Activated T-cell treated with anti-CD3 and anti-CD28 coated beads, Interleukin-2, amount 50 U/mL, for 72 hours (primary cell): ENCODE measurements around the gene TMEM121. TPM values are rescaled to one million over a fixed set of nuclear protein-coding genes. Genes with fewer than 3 reads are reported as not detected.

Experiments
- ATAC-seq, 2 donors: fragments of 150-1000 bp; cut with Tn5 transposase; replicated peaks in 1 of 2; 2 replicates each; pipeline ENCODE4 v1.10.0; 2021; ENCODE audit warnings: moderate library complexity in 2 of 2, mild to moderate bottlenecking in 1 of 2
- DNase-seq, 2 donors: peaks; one replicate each; pipeline ENCODE4 v3.0.0; 2021 to 2022; ENCODE audit warnings: mixed read lengths in 1 of 2
- H3K27ac Mint-ChIP-seq: one replicate; pipeline ENCODE4 v1.8.0; 2022; ENCODE audit warnings: mild to moderate bottlenecking, moderate library complexity, mixed read lengths
- H3K27me3 Mint-ChIP-seq: one replicate; pipeline ENCODE4 v1.8.0; 2022; ENCODE audit warnings: low read depth, mixed read lengths
- H3K36me3 Mint-ChIP-seq, 2 donors: one replicate each; pipeline ENCODE4 v1.8.0; 2022; ENCODE audit warnings: mixed read lengths in 2 of 2, mild to moderate bottlenecking in 1 of 2; ENCODE audit not compliant: insufficient read depth in 2 of 2
- H3K4me1 Mint-ChIP-seq: one replicate; pipeline ENCODE4 v1.8.0; 2022; ENCODE audit warnings: low read depth, mixed read lengths
- H3K4me3 Mint-ChIP-seq, 2 donors: one replicate each; pipeline ENCODE4 v1.8.0; 2022; ENCODE audit warnings: mild to moderate bottlenecking in 2 of 2, mixed read lengths in 2 of 2, moderate library complexity in 2 of 2
- H3K9me3 Mint-ChIP-seq, 2 donors: one replicate each; pipeline ENCODE4 v1.8.0; 2022; ENCODE audit warnings: mixed read lengths in 2 of 2
- total RNA-seq, 2 donors: library from RNA; stranded (reverse); gene quantifications; one replicate each; pipeline ENCODE4 v1.2.3, GENCODE V29; 2022

TMEM121 gene
- total RNA-seq, 2 donors from 2014 or later, result 6.3 to 7.9 TPM

GRCh38 chr14:105497671-105498429 is 28.5 kb upstream of the TMEM121 start:
- no peaks in the 10 kb centered on the region for H3K9me3 Mint-ChIP-seq
- H3K27ac Mint-ChIP-seq, result no peak overlapping the region

DNA sequence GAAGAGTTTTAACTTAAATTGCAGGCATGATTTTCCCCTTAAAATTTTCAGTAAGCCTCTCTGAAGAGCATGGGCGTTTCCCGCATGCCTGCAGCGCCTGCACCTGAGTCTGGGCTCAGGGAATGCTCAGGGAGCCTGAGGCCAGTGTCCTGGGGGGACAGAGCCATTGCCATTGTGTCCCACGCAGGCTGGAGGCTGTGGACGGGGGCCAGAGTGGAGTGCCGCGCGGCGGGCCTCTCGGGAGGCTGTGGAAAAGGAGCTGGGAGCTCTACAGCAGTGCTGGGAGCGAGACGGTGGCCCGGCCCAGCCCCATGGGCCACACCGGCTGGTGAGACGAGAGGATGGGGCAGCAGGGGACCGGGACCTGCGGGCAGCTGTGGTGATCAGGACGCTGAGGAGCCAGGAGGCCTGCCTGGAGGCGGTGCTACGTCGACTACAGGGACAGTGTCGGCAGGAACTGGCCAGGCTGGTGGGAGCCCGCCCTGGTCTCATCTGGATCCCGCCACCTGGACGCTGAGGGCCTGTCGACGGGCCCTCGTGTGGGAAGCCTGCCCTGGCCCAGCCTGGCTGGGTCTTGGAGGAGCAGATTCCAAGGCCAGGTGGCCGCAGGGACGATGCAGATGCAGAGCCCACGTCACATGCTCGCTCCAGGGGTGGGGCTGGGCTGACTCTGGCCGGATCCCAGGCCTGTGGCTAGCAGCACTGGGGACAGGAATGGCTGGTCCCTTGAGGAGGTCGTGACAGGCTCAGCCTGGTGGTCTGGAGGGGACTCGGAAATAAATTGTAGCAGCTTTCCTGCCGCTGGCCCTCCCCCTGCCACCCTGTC is 27.7 kb upstream of the TMEM121 start:
- Mint-ChIP-seq H3K36me3 (peaks cover 0 to 4% of the 10 kb centered on the region in 2 donors), H3K4me1 (no peaks in the 10 kb centered on the region), H3K27ac (no peak overlapping the region), H3K9me3 (no peaks in the 10 kb centered on the region), H3K4me3 (no peak overlapping the region), H3K27me3 (no peaks in the 10 kb centered on the region)
- ATAC-seq, result no peak
- no peak for DNase-seq

More at GRCh38 chr14:105497671-105498429, 28.5 kb upstream of the TMEM121 start:
- Mint-ChIP-seq H3K36me3 (peaks cover 0 to 4% of the 10 kb centered on the region in 2 donors), H3K4me3 (no peak overlapping the region), H3K27me3 (no peaks in the 10 kb centered on the region), H3K4me1 (no peaks in the 10 kb centered on the region)
- ATAC-seq, result no peak
- DNase-seq, result no peak

GRCh38 chr14:105499256-105500035 is 26.9 kb upstream of the TMEM121 start:
- Mint-ChIP-seq H3K4me3 (no peak overlapping the region), H3K4me1 (no peaks in the 10 kb centered on the region), H3K27me3 (no peaks in the 10 kb centered on the region), H3K9me3 (no peaks in the 10 kb centered on the region), H3K27ac (no peak overlapping the region), H3K36me3 (peaks cover 0 to 4% of the 10 kb centered on the region in 2 donors)
- DNase-seq (no peak), ATAC-seq (no peak)

DNA sequence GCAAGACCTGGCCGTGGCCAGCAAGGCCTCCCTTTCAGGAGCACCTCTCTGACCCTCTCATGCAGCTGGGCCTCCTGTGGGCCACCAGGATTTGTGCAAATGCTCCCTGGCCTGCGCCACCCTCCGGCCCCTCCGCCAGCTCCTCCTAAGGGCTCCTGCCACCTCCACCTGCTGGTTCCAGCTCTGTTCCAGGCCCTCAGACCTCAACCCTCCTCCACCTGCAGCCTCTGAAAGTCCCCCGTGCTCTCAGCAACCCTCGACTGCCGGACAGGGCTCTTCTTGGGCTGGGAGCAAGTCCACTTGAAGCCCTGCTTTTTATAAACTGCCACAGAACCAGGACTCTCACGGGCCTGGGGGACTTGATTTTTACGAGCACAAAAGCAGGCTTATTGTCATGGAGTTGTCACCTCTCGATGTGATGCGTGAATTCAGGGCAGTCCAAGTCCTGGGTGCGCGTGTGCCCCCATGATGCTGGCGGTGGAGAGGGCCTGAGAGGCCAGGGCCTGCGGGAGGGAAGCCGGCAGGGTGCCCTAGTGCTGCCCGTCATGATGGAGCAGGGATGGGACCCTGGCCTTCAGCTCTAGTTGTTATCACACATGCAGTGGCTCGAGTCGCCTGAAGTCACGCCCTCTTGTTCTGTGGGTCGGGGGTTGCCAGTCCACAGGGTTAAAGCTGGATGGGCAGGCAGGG is 26.2 kb upstream of the TMEM121 start:
- Mint-ChIP-seq H3K36me3 (peaks cover 0 to 4% of the 10 kb centered on the region in 2 donors), H3K4me3 (no peak overlapping the region), H3K4me1 (no peaks in the 10 kb centered on the region), H3K27me3 (no peaks in the 10 kb centered on the region), H3K27ac (no peak overlapping the region), H3K9me3 (no peaks in the 10 kb centered on the region)
- ATAC-seq (no peak), DNase-seq (no peak)

DNA sequence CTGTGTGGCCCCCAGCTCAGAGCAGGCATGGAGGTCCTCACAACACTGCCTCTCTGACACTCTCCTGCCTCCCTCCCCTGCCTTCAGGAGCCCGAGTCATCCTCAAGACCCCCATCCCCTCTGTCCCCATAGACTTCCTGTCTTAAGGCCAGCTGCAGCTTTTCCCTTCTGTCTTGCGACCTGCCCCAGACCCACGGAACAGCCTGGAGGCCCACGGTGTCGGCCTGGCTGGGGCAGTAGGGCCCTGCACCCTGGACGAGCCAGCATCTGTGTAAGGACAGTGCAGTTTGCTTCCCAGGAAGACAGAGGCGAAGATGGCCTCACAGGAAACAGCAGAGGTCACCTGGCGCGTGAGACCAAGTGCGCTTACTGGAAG is 25.7 kb upstream of the TMEM121 start:
- H3K4me1 Mint-ChIP-seq, result no peaks in the 10 kb centered on the region
- H3K27ac Mint-ChIP-seq, result no peak overlapping the region
- H3K4me3 Mint-ChIP-seq, result no peak overlapping the region
- H3K27me3 Mint-ChIP-seq, result no peaks in the 10 kb centered on the region
- ATAC-seq (no peak), DNase-seq (no peak)
- no peaks in the 10 kb centered on the region for H3K9me3 Mint-ChIP-seq
- H3K36me3 Mint-ChIP-seq, result peaks cover 0 to 4% of the 10 kb centered on the region in 2 donors

- no peaks in the 10 kb centered on the region for H3K4me1 Mint-ChIP-seq
- H3K4me3 Mint-ChIP-seq, result no peak overlapping the region
- H3K9me3 Mint-ChIP-seq, result no peaks in the 10 kb centered on the region
- ATAC-seq, result no peak
- H3K36me3 Mint-ChIP-seq, result peaks cover 0 to 4% of the 10 kb centered on the region in 2 donors
- no peak for DNase-seq
- H3K27me3 Mint-ChIP-seq, result no peaks in the 10 kb centered on the region
- H3K27ac Mint-ChIP-seq, result no peak overlapping the region
Measured at GRCh38 chr14:105501504-105502291, 24.7 kb upstream of the TMEM121 start.

DNA sequence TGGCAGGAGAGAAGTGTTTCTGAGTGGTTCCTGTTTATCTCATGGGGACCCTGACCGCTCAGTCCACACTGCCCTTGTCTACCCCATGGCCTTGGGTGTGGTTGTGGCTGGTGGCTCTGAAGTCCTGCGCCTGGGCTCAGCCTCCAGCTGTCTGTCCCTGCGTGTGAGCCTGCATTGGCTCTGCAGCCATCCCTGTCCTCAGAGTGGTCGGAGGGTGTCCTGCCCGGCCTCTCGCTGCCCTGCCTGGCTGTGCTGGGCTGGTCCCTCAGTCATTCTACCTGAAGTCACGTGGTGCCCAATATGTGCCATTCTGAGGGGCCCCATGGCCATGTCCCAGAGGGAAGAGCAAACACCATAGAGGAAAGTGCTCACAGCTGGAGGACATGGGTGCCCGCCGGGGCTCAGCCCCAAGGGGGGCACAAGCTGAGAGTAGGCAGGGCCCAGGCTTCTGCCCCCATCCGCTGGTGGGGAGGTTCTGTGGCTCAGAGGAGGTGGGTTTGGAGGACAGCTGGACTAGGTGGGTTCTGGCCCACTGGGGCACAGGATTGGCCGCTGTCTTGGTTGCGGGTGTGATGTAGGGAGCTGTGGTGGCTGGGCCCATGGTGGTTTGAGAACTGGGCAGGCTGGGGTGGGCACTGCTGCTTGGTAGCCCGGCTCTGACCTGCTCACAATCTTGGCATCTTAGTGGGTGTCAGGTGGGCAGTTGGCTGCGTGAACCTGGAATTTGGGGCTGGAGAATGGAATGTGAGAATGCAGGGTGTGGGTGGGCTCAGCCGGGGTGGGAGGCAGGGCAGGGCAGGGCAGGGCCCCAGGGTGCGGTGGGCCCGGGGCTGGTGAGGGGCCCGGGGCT is 23.7 kb upstream of the TMEM121 start:
- ATAC-seq (no peak), DNase-seq (no peak)
- H3K4me1 Mint-ChIP-seq, result peaks cover 1% of the 10 kb centered on the region
- no peaks in the 10 kb centered on the region for H3K9me3 Mint-ChIP-seq
- peaks cover 8% of the 10 kb centered on the region for H3K27me3 Mint-ChIP-seq
- peaks cover 0 to 4% of the 10 kb centered on the region in 2 donors for H3K36me3 Mint-ChIP-seq
- no peak overlapping the region for H3K27ac Mint-ChIP-seq
- no peak overlapping the region for H3K4me3 Mint-ChIP-seq

DNA sequence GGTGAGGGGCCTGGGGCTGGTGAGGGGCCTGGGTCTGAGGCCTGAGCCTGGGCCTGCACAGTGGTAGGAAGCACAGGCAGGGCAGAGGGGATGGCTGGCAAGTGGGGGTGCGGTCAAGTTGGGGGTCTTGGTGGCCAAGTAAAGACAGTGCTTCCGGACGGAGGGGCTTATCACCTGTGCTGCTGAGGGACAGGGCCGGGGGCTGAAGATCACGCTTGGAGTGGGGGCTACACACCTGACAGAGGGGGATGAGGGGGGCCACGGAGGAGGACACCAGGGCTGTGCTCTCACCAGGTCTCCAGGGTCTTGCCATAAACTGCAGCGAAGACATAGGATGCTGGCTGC is 23.1 kb upstream of the TMEM121 start:
- Mint-ChIP-seq H3K36me3 (peaks cover 0 to 2% of the 10 kb centered on the region in 2 donors), H3K27ac (no peak overlapping the region), H3K4me3 (no peak overlapping the region), H3K9me3 (no peaks in the 10 kb centered on the region), H3K27me3 (peaks cover 14% of the 10 kb centered on the region), H3K4me1 (peaks cover 6% of the 10 kb centered on the region)
- DNase-seq, result no peak
- ATAC-seq, result no peak

DNA sequence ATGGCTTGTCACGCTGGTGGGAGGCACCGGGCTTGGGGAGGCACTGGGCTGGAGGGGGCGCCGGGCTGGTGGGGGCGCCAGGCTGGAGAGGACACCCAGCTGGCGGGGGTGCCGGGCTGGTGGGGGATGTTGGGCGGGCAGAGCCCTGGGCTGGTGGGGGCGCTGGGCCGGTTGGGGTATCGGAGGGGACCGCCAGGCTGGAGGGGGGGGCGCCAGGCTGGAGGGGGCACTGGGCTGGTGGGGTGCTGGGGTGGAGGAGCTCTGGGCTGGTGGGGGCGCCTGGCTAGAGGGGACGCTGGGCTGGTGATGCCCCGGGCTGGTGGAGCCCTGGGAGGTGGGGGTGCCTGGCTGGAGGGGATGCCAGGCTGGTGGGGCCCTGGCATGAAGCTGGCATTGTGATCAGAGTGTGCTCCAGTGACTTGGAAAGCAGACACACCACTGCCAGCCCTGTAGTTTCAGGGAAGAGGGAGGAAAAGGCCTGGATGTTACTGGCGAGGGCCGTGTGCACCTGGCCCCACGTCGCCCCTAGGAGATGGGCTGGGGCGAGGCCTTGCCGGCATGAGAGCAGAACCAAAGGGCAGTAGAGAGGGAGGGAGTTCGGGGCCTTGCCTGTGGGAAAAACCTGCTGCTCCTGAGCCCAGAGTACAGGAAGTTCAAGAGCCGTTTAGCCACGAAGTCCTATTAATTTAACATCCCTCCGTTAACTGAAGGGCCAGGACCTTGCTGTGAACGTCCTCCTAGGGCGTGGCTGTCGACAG is 22.3 kb upstream of the TMEM121 start:
- H3K27ac Mint-ChIP-seq, result no peak overlapping the region
- no peak for DNase-seq
- ATAC-seq, result peak in 1 of 2 donors; percentile 12
- H3K9me3 Mint-ChIP-seq, result no peaks in the 10 kb centered on the region
- H3K4me3 Mint-ChIP-seq, result no peak overlapping the region
- H3K36me3 Mint-ChIP-seq, result no peaks in the 10 kb centered on the region
- H3K27me3 Mint-ChIP-seq, result peaks cover 20% of the 10 kb centered on the region
- peaks cover 6% of the 10 kb centered on the region for H3K4me1 Mint-ChIP-seq

DNA sequence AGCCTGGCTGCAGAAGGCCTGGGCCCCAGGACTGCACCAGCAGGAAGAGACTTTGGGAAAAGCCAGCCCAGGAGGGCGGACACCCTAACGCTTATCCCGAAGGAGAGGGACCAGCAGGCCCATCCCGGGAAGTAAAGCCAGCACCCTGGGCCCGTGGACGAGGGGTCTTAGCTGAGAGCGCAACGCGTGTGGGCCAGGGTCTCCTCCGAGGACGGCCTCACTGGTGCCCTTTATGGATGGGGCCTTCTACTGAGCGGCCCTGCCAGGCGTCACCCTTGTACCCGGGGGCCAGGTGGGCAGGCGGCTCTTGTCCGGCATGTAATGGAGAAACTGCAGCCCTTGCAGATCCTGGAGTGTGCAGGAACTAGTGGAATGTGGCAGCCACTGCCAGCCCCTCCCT is 21.3 kb upstream of the TMEM121 start:
- H3K4me1 Mint-ChIP-seq, result peaks cover 6% of the 10 kb centered on the region
- H3K36me3 Mint-ChIP-seq, result no peaks in the 10 kb centered on the region
- peaks cover 20% of the 10 kb centered on the region for H3K27me3 Mint-ChIP-seq
- no peak for ATAC-seq
- H3K4me3 Mint-ChIP-seq, result no peak overlapping the region
- DNase-seq, result no peak
- H3K27ac Mint-ChIP-seq, result no peak overlapping the region
- no peaks in the 10 kb centered on the region for H3K9me3 Mint-ChIP-seq

GRCh38 chr14:105507247-105507646 is 19.1 kb upstream of the TMEM121 start:
- Mint-ChIP-seq H3K4me1 (peaks cover 6% of the 10 kb centered on the region), H3K36me3 (no peaks in the 10 kb centered on the region), H3K4me3 (no peak overlapping the region), H3K27ac (no peak overlapping the region), H3K27me3 (peaks cover 28% of the 10 kb centered on the region), H3K9me3 (no peaks in the 10 kb centered on the region)
- DNase-seq (no peak), ATAC-seq (no peak)
